HEK293 (cell line): Measurements from ENCODE around the gene HPSE.

Experiments
- YY1 ChIP-seq: fragments of 450-650 bp; formaldehyde crosslinking; IDR thresholded peaks from 2 replicates; pipeline ENCODE4 v1.5.1; 2018; ENCODE audit warnings: missing biosample characterization, missing genetic modification characterization
- YY2 ChIP-seq: fragments of 450-650 bp; formaldehyde crosslinking; IDR thresholded peaks from 2 replicates; pipeline ENCODE4 v1.5.1; 2016; ENCODE audit warnings: missing biosample characterization, missing genetic modification characterization
- ZNF146 ChIP-seq: fragments of 450-650 bp; formaldehyde crosslinking; IDR thresholded peaks from 2 replicates; pipeline ENCODE4 v1.5.1; 2016; ENCODE audit warnings: missing biosample characterization, missing genetic modification characterization
- ZNF184 ChIP-seq: fragments of 450-650 bp; IDR thresholded peaks from 2 replicates; pipeline ENCODE4 v1.5.1; 2018; ENCODE audit warnings: missing biosample characterization, mild to moderate bottlenecking, missing genetic modification characterization
- ZNF274 ChIP-seq, 2 experiments: fragments of 200-500 bp in 1 of 2; fragments of 450-650 bp in 1 of 2; sonication (Bioruptor generic) in 1 of 2; formaldehyde crosslinking in 1 of 2; IDR thresholded peaks; 2 replicates each; pipeline versions ENCODE4 v1.5.1 to v1.6.1; 2014 to 2016; ENCODE audit warnings: borderline replicate concordance in 1 of 2, inconsistent platforms in 1 of 2, low read length in 1 of 2, missing biosample characterization in 1 of 2, missing genetic modification characterization in 1 of 2
- ZNF530 ChIP-seq: fragments of 450-650 bp; formaldehyde crosslinking; IDR thresholded peaks from 2 replicates; pipeline ENCODE4 v1.5.1; 2016; ENCODE audit warnings: low read depth, missing biosample characterization, missing genetic modification characterization
- ZNF596 ChIP-seq: fragments of 450-650 bp; IDR thresholded peaks from 2 replicates; pipeline ENCODE4 v1.5.0; 2018; ENCODE audit warnings: missing biosample characterization, mild to moderate bottlenecking, missing genetic modification characterization, moderate library complexity
- TF ChIP-seq, protein P1 (sequence below): fragments of 450-650 bp; formaldehyde crosslinking; IDR thresholded peaks from 2 replicates; pipeline ENCODE4 v1.5.1; 2016; ENCODE audit warnings: missing biosample characterization, missing genetic modification characterization
- TF ChIP-seq, protein P2 (sequence below): fragments of 450-650 bp; formaldehyde crosslinking; IDR thresholded peaks from 2 replicates; pipeline ENCODE4 v1.5.1; 2016; ENCODE audit warnings: missing biosample characterization, missing genetic modification characterization

DNA sequence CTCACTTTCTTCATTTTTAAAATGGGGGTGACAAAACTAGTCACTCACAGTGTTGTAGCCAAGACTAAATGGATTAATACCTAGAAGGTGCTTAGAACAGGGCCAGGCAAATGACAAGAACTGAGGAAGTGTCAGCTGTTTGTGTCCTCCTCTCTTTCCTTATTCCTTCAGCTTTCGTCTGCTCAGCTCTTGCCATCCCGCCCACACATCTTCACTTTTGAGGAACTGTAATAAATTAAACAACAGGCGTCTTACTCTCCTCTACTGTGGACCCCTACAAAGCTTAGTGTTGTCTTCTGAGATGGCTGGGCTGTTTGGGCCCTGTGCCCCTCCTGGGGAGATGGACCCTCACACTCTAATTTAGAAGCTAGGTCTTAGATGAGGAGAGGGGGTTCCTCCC, 2.7 kb downstream of the HPSE start:
- TF ChIP-seq, protein P1, sequence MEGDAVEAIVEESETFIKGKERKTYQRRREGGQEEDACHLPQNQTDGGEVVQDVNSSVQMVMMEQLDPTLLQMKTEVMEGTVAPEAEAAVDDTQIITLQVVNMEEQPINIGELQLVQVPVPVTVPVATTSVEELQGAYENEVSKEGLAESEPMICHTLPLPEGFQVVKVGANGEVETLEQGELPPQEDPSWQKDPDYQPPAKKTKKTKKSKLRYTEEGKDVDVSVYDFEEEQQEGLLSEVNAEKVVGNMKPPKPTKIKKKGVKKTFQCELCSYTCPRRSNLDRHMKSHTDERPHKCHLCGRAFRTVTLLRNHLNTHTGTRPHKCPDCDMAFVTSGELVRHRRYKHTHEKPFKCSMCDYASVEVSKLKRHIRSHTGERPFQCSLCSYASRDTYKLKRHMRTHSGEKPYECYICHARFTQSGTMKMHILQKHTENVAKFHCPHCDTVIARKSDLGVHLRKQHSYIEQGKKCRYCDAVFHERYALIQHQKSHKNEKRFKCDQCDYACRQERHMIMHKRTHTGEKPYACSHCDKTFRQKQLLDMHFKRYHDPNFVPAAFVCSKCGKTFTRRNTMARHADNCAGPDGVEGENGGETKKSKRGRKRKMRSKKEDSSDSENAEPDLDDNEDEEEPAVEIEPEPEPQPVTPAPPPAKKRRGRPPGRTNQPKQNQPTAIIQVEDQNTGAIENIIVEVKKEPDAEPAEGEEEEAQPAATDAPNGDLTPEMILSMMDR, result no peak
- TF ChIP-seq ZNF596 (tag by site-specific recombination) (no peak), YY2 (tag by site-specific recombination) (no peak), ZNF274 (IDR thresholded peaks at IDR 0.05; ENCODE audit: low read length) (no peak), ZNF274 (tag by site-specific recombination; IDR thresholded peaks at IDR 0.05; ENCODE audit: borderline replicate concordance) (no peak), ZNF530 (tag by site-specific recombination) (no peak), YY1 (tag by site-specific recombination) (no peak), ZNF146 (tag by site-specific recombination) (no peak), ZNF184 (no peak)
- TF ChIP-seq, protein P2, sequence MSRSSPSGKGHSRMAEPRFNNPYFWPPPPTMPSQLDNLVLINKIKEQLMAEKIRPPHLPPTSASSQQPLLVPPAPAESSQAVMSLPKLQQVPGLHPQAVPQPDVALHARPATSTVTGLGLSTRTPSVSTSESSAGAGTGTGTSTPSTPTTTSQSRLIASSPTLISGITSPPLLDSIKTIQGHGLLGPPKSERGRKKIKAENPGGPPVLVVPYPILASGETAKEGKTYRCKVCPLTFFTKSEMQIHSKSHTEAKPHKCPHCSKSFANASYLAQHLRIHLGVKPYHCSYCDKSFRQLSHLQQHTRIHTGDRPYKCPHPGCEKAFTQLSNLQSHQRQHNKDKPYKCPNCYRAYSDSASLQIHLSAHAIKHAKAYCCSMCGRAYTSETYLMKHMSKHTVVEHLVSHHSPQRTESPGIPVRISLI (tag by site-specific recombination), result no peak
